Islet precursor cell (in vitro differentiated cells): Measurements from ENCODE around the gene CSF3.

Experiments
- DNase-seq: peaks from one replicate; pipeline ENCODE4 v3.0.0-alpha.2; 2018

The CSF3 gene

DNA sequence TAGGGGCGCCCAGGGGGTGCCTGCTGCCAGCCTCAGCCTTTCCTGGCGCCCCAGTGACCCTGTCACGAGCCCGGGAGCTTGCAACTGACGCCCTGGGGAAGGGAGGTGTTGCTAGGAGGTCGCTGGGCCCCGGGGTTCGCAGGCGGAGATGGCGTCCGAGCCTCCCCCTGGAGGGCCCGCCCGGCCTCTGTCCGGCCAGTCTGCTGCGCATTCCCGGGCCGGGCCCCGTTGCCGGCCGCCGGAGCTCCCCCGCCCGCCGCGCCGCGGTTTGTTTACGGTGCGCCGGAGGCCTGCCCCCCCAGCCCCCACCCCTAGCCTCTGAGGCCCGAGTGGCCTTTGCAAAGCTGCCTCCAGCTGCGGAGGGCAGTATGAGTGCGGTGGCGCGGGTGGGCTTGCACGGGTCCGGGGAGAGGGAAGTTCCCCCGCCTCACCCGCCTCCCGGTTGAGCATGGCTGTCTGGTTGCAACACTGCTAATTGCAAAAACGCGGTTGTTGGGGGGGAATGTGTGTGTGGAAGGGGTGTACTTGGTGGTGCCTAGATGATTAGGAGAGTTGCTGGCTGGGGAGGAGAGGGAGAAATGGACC is 48.0 kb downstream of the CSF3 start:
- DNase-seq: no peak

DNA sequence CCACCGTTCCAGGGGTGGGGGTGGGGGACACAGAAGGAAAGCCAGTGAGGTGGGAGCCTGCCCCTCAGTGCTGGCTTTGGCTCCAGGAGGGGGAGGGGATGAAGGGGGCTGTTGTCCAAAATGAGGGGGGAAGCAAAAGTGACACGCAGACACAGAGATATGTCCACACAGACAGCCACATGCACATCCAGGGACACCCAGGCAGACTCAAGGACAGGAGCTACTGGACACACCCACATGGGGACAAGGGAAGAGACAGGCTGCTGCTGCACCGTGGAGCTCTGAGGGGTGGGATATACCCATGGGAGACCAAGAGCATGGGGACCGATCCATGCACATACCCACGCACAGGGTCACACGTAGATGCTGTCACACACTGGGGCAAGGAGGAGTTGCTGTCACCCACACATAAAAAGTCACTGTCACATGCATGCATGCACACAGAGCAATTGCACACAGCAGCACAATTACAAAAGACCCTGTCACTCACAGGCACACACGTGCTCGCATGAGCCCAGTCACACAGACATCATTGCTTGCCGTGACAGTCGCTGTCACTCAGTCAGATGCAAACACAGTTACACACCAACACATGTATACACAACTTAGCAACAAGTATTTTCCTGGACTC is 48.8 kb downstream of the CSF3 start:
- peak; percentile 59 for DNase-seq

DNA sequence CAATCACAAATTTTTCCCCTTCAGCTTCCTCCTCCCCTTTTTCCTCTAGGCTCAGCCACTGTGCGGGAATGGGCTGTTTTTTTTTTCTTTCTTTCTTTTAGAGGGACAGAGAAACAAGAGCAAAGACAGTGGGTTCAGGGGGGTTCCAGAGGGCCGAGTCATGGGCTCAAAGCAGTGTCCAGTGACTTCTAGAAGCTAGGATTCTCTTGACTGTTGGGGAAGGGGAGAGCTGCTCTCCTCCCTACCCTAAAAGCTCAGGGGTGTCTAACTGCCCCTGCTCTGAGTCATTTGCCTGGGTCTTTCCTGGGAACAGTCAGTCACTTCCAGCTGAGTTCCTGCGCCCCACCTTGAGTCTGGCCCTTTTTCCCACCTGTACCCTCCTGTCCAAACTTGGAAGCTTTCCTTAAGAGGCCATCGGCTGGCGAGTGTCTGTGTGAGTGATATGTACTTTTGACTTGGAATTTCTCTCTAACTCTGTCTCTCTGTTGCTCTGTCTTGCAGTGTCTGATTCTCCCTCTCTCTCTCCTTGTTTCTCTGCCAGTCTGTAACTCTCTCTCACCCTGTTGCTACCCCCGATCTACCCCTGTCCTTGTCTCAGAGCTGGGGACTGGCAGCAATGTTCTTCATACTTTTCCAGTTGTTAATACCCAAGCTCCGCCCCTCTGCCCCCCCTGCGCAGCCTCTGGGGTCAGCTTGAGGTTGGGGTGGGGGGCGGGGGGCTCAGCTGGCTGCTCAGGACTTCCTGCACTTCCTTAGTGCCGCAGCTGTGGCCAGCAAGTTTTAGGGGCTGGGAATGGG is 49.9 kb downstream of the CSF3 start:
- peak; percentile 64 for DNase-seq

DNA sequence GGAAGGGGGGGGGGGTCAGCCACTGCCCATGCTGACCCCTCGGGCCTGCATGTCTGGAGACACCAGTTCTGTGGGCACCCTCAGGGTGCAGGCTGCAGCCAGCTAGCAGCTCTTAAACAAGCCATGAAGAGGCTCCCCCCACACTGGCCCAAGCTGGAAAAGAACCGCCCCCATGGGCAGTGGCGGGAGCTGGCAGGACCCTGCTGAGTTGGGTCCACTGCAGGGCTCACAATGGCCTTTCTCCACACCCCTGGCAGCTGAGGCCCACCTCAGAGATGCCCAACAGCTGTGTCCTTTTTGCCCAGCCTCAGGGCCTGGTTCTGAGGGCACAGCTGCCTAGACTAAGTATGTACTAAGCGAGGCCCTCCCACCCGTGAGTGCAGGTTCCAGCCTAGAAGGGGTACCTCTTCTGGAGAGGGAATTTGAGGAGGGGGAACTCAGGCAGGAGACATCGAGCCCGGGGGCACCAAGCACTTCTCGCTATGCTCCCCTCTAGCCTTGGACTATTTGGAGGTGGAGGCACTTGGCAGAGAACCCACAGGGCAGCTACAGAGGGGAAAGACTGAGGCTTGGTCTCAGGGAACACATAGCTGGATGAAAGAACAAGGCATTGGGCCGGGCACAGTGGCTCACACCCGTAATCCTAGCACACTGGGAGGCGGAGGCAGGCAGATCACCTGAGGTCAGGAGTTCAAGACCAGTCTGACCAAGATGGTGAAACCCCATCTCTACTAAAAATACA is 50.7 kb downstream of the CSF3 start:
- DNase-seq: peak; percentile 49
